RCC 7860 (cell line): ENCODE measurements around the gene MGA.
"Not testable (repeated sequence)": the region's sequence is repeated elsewhere in the genome, so short reads cannot be mapped to it uniquely, and the experiment has no call there.

ENCODE experiments used
- DNase-seq: peaks from one replicate; pipeline ENCODE4 v3.0.0-alpha.2; 2015; ENCODE audit warnings: low spot score
- FAIRE-seq: peaks from 2 replicates; lab custom pipeline; 2012; peaks lifted over from hg19 to GRCh38; lab: Jason Lieb, UNC

MGA gene

GRCh38 chr15:41703120-41703519, 42.9 kb downstream of the MGA start:
- DNase-seq (no peak), FAIRE-seq (no peak)

DNA sequence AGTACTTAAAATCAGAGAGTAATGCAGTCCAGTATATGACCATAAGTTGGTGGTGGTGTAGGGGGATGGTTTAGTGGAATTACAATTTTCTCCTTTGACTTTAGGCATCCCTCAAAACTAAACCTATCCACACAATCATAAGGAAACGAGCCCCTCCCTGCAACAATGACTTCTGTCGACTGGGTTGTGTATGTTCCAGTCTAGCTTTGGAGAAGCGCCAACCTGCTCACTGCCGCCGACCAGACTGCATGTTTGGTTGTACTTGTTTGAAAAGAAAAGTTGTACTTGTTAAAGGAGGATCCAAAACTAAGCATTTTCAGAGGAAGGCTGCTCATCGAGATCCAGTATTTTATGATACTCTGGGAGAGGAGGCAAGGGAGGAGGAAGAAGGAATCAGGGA, 52.8 kb downstream of the MGA start:
- no peak for DNase-seq
- FAIRE-seq, result no peak

GRCh38 chr15:41714291-41714690, 54.1 kb downstream of the MGA start:
- no peak for DNase-seq
- FAIRE-seq, result no peak

GRCh38 chr15:41716864-41717263, 56.7 kb downstream of the MGA start:
- DNase-seq, result no peak

GRCh38 chr15:41727143-41727542, 66.9 kb downstream of the MGA start:
- DNase-seq, result no peak
- FAIRE-seq, result no peak

More at GRCh38 chr15:41716864-41717263, 56.7 kb downstream of the MGA start:
- no peak for FAIRE-seq

- DNase-seq, FAIRE-seq: not testable (repeated sequence)
These were observed 67.9 kb downstream of the MGA start for GRCh38 chr15:41728061-41728460.

DNA sequence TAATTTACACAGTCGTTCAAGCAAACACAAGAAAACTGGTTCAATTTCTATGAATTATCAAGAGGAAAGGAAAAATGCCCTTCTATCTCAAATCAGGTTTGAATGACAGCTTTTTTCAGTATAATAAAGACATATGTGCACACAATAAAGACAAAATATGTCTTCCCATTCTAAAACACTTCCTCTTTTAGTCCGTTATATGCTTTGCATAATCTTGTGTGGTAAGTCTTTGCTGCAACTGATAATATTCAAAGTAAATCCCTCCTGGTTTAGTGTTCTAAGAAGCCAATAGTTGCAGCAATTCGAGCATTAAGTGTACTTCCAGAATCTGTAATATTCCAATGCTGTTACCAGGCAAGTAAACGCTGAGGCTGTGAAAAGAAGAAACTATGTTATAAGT, 70.3 kb downstream of the MGA start:
- DNase-seq, result no peak
- no peak for FAIRE-seq

DNA sequence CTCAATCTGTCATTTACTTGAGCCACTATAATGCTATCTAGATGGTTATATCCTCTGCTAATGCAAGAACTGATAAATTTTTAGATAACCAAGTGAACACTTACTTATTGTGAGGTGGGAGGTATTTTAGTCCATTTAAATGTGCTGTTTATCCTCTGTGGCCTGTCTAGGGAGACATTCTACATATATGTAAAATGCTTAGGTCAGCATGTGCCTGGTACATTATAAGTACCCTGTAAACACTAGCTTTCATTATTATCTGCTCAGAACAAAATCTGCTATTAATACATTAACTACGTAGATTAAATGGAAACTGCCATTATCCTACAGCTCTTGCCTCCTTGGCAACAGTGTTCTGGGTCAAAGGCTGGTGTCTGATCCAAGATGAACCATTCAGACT, 72.3 kb downstream of the MGA start:
- FAIRE-seq (no peak), DNase-seq (no peak)

DNA sequence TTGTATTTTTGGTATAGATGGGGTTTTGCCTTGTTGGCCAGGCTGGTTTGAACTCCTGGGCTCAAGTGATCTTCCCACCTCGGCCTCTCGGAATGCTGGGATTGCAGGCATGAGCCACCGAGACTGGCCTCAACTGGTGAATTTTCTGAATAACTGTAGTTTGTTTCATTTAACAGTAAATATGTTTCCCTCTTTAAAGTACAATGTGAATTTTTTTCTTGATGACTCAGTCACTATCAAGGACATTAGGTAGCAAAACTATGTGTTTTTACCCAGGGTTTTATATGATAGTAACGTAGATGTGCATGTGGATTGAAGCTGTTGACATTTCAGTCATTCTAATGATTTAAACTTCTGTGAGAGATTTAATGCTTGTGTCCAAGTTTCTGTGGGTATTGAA, 73.9 kb downstream of the MGA start:
- no peak for DNase-seq
- FAIRE-seq, result no peak

- DNase-seq, result no peak
- no peak for FAIRE-seq
These were observed 74.8 kb downstream of the MGA start for GRCh38 chr15:41735046-41735445.

DNA sequence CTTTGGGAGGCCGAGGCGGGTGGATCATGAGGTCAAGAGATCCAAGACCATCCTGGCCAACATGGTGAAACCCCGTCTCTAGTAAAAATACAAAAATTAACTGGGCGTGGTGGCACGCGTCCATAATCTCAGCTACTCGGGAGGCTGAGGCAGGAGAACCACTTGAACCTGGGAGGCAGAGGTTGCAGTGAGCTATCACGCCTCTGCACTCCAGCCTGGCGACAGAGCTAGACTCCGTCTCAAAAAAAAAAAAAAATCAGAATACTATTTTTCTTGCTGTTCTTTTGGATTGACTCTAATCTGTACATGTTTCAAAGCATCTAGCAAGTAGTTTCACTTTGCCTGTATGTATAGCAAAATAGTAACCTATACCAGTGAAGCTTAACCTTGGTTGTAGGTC, 75.3 kb downstream of the MGA start:
- FAIRE-seq, DNase-seq: not testable (repeated sequence)

DNA sequence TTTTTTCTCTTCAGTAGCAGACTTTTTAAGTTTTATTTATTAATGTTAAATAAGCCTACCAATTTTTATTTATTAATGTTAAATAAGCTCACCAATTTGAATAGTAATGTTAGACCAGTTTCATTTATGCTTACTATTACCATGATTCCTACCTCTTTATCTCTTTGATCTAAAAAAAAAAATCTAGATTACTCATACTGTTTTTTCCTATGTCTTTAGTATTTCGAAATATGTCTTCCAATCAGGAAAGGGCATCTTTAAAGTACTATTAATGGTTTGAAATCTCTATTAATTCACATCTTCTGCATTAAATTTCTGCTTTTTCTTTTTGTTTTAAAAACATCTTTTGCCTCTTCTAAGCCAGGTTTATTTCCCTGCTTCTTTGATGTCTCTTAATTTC, 86.6 kb downstream of the MGA start:
- FAIRE-seq, result no peak

GRCh38 chr15:41756198-41756597, 96.0 kb downstream of the MGA start:
- FAIRE-seq, result no peak
- DNase-seq, result no peak

More for the DNA sequence above, 86.6 kb downstream of the MGA start:
- no peak for DNase-seq

GRCh38 chr15:41772720-41773331, 112.6 kb downstream of the MGA start:
- no peak for FAIRE-seq
- DNase-seq, result peak; percentile 52

GRCh38 chr15:41773332-41773728, 113.1 kb downstream of the MGA start:
- no peak for DNase-seq
- no peak for FAIRE-seq

GRCh38 chr15:41773729-41774061, 113.5 kb downstream of the MGA start:
- FAIRE-seq, result no peak
- DNase-seq, result no peak

DNA sequence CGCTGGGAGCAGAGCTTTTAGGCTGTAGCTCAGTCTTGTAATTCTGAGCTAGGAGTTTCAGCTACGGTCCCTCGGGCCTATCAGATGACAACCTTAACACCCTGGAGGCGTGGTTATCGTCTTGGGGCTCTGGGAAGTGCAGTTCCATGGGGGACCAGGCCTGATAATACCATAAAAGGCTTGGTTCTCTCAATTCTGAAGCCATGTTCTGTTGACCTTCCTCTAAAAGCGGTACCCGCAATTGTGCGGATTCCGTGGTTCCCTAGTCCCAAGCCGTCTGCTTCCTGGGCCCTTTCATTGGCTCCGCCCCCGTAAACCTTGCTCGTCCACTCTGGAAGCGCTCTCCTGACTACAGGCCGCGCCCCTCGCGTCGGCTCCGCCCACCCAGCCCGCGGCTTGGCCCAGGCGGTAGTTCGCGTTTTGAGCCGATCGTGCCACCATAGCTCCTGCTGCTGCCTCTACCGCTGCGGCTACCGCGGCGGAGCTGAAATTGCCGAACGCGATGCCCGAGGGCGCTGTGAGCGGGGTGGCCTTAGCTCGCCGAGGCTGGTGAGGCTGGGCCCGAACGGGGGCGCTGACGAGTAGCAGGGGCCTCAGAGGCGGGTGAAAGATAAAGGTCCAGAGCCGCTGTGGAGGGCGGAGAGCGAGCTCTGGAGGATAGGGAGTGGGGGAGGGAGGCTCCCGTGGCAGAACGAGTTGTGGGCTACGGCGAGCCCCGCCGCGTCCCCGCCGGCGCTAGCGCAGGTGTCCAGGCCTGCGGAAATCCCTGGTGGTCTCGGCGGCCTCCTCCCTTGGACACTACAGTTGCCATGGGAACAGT, 114.1 kb downstream of the MGA start, which contains the start of gene MAPKBP1:
Gene MAPKBP1, plus strand, starts transcription at position 423 of the 820 bp plus-strand sequence. CDS start 792 bp downstream, outside the sequence.
- DNase-seq, result peak; percentile 93
- peak; percentile 73 for FAIRE-seq

DNA sequence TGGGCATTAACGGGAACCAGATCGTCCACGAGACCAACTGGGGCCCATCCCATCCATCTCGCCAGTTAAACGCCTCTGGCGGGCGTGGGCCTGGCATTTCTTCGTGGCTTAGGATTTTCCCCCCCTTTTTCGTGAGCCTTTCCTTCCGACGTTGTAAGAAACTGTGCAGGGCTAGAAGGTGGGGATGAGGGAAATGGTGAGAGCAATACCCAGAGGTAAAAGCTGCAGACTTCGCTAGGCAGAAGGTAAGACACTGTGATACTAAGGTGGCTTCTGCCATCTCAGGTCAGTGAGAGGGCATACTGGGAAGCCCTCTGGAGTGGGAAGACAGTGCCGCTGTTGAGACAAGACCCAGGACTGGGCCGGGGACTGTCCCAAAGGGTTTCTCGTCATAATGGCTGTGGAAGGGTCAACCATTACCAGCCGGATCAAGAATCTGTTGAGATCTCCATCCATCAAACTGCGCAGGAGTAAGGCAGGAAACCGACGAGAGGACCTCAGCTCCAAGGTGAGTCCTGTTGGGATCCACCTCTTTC, 114.7 kb downstream of the MGA start:
- DNase-seq (no peak), FAIRE-seq (no peak)

DNA sequence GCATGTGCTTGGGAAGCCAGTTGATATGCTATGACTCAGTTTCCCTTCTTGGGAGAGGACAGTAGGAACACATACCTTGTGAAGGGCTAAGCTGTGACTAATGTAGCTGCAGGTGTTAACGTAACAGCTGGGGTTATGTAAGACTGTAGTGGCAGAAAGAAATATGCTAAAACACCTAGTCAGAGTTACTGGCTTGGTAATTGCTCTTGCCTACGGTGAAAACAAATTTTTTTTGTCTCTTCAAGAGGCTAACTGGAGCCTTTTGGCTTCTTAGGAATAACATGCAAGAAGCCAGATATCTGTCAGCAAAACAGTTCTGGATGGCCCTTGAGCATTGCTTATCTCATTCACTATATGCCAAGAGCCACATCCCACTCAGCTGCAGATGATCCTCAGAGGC, 115.4 kb downstream of the MGA start:
- FAIRE-seq (no peak), DNase-seq (no peak)

DNA sequence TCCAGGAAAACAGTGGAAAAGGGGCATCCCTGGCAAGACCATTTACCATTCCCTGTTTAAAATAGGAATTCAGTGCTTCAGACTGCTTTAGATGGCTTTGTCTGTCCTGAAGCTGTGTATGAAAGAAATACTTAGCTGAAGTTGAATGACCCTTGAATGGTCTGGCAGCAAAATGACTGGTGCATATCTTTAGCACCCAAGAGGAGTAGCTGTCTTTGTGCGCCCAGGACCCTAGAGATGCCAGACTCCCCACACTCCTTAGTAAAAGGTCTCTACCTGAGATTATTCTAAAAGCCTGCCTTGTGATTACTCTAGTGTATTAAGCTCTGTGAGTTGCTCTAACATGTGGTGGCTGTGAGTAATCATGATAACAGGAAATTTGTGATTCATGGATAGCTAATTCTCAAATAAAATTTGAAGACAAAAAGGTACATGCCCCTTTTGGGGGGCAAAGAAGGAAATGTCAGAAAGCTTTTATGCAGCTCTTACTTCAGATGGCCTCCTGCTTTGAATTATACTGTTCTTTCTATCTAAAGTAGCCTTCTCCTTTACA, 117.3 kb downstream of the MGA start:
- DNase-seq, result no peak
- FAIRE-seq, result no peak

- DNase-seq (no peak), FAIRE-seq (no peak)
These were observed 118.3 kb downstream of the MGA start for GRCh38 chr15:41778521-41778920.

DNA sequence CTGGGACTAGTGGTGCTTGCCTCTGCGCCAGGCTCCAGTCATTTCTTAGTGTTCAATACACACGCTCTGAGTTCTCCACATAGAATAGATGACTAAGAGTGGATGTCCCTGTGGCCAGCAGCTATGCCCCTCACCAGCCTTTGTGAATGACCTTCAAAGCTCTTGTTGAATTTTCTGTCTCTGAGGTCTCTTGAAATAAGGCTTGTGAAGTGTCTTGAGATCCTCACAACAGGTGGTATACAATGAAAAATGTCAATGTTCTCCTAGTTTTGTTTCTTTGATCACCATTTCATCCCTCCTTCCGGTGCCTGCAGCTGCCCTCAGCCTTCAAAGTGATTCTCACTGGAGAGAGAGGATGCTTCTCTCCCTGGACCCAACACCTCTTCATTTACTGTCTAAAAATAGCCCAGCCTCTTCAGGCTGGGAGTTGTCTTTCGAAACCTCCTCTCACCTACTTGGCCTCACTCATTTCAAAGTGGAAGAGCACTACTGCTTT, 119.5 kb downstream of the MGA start:
- DNase-seq (no peak), FAIRE-seq (no peak)
